OCI-LY3 (cell line): ENCODE measurements around the gene OR5B21.

Experiments used
- CTCF ChIP-seq: fragments of 200-600, 300-600 bp; sonication (generic); IDR thresholded peaks from 2 replicates; pipeline ENCODE4 v1.5.1; 2014; ENCODE audit warnings: antibody characterized with exemption, low read length, low read depth
- EZH2phosphoT487 ChIP-seq: fragments of 200-600 bp; shearing (Covaris generic); IDR thresholded peaks from 2 replicates; pipeline ENCODE4 v1.6.1; 2018; ENCODE audit warnings: antibody characterized with exemption, mixed run types, low read depth

- TF ChIP-seq CTCF (no peak), EZH2phosphoT487 (no peak)
These were observed 1.8 kb upstream of the OR5B21 start for GRCh38 chr11:58509748-58510147.
